Ascending aorta (tissue), 2 donors: ENCODE measurements around the gene BOLA2B. TPM values are rescaled to one million over a fixed set of nuclear protein-coding genes. Genes with fewer than 3 reads are reported as not detected.

Experiments
- DNase-seq, 2 donors: peaks; one replicate each; pipeline ENCODE4 v3.0.0-alpha.2; 2019; ENCODE audit warnings: low spot score in 2 of 2
- H3K27ac ChIP-seq, 2 donors: fragments of 200-600 bp; sonication (generic); one replicate each; pipeline ENCODE4 v1.5.1; 2016 to 2017; ENCODE audit warnings: mild to moderate bottlenecking in 1 of 2
- H3K27me3 ChIP-seq: fragments of 200-600 bp; sonication (generic); one replicate; pipeline ENCODE4 v1.5.1; 2017
- H3K36me3 ChIP-seq, 2 donors: fragments of 200-600 bp; sonication (generic); one replicate each; pipeline ENCODE4 v1.5.1; 2016
- H3K4me1 ChIP-seq, 2 donors: fragments of 200-600 bp; sonication (generic); one replicate each; pipeline ENCODE4 v1.5.1; 2016 to 2017; ENCODE audit warnings: mild to moderate bottlenecking in 1 of 2
- H3K4me3 ChIP-seq, 2 donors: fragments of 200-600 bp; sonication (generic); one replicate each; pipeline ENCODE4 v1.5.1; 2016 to 2017; ENCODE audit warnings: mild to moderate bottlenecking in 1 of 2
- H3K9me3 ChIP-seq, 2 donors: fragments of 200-600 bp; sonication (generic); one replicate each; pipeline ENCODE4 v1.5.1; 2016
- CTCF ChIP-seq, 3 experiments: fragments of 200-600 bp in 2 of 3; fragments of 450-650 bp in 1 of 3; sonication (generic) in 2 of 3; IDR thresholded peaks; one replicate each; pipeline ENCODE4 v1.5.1; 2016 to 2019; ENCODE audit warnings: antibody characterized with exemption in 3 of 3, mild to moderate bottlenecking in 1 of 3, moderate library complexity in 1 of 3
- intact Hi-C: fragments of 100-400 bp; cut with DNase I; formaldehyde crosslinking; loops from one replicate; pipeline ENCODE4 v1.15.1; 2023
- total RNA-seq: library from RNA; depleted of rRNA; stranded (reverse); fragments of >200 nt; gene quantifications from one replicate; pipeline ENCODE4 v1.1.0, GENCODE V29; 2016

The BOLA2B gene
- total RNA-seq, 1 donor from 2014 or later = 643 TPM

- Histone ChIP-seq H3K4me3 (peak overlapping the region in 1 of 2 donors; percentile 73), H3K4me1 (peaks cover 3 to 9% of the 10 kb centered on the region in 2 donors), H3K36me3 (peaks cover 0 to 4% of the 10 kb centered on the region in 2 donors), H3K27me3 (no peaks in the 10 kb centered on the region), H3K9me3 (no peaks in the 10 kb centered on the region), H3K27ac (no peak overlapping the region)
- DNase-seq = no peak
- TF ChIP-seq CTCF (IDR thresholded peaks at IDR 0.05) = no peak
- intact Hi-C loops = loop anchor here (5.0 kb wide), 2 partner anchors 63 to 93 kb away; partner anchors contain the start of genes MAPK3 and TBX6
Measured at GRCh38 chr16:30184891-30185682, 8.4 kb downstream of the BOLA2B start.

DNA sequence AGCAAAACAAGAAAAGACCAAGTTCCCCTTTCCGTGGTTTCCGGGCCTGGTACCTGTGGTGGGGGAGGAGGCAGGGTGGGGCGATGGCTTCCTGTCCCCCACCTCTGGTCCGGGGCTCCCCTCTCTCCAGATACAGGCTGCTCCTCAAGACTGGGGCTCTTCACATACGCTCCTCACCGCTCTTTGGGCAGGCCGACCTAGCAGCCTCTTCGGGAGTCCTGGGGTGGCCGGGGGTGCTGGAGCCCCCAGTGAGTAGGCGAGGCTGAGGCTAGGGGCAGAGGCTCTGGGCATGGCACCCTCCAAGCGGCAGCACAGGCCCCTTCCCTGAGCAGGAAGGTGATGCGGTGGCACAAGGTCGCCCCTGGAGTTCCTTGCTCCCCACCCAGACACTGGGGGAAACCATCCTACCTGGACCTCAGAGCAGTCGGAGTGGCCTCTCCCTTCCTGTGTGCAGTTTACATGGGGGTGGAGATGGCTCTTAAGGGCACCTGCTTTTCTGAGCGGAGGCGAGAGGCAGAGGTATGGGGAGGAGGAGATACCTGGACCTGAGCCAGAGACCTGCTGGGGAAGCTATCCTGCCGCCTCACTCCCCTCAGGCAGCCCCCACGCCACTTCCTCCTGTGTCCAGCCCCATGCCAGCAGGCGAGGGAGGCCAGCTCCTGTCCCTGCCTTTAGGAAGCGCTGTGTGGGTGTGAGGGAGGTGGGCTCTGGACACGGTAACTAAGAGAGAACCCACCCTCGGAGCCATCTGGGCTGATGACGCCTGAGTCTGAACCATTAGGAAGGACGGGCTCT lies 9.2 kb downstream of the BOLA2B start:
- Histone ChIP-seq H3K27ac (no peak overlapping the region), H3K9me3 (no peaks in the 10 kb centered on the region), H3K27me3 (no peaks in the 10 kb centered on the region), H3K4me1 (peaks cover 3 to 9% of the 10 kb centered on the region in 2 donors), H3K36me3 (peaks cover 0 to 4% of the 10 kb centered on the region in 2 donors), H3K4me3 (peak overlapping the region; percentile 59 to 73)
- no peak for TF ChIP-seq CTCF (IDR thresholded peaks at IDR 0.05)
- peak in 1 of 2 donors; percentile 69 for DNase-seq
- intact Hi-C loops = loop anchor here (5.0 kb wide), 2 partner anchors 62 to 92 kb away; partner anchors contain the start of genes MAPK3 and TBX6

- H3K36me3 ChIP-seq = peaks cover 0 to 4% of the 10 kb centered on the region in 2 donors
- no peak for TF ChIP-seq CTCF (IDR thresholded peaks at IDR 0.05)
- H3K27me3 ChIP-seq = no peaks in the 10 kb centered on the region
- peak in 1 of 2 donors; percentile 88 for DNase-seq
- no peaks in the 10 kb centered on the region for H3K9me3 ChIP-seq
- H3K27ac ChIP-seq = peak within 1 kb of the TSS; percentile 68 to 72
- H3K4me3 ChIP-seq = peak within 1 kb of the TSS; percentile 59 to 73
- intact Hi-C loops = loop anchor here (5.0 kb wide), 2 partner anchors 61 to 91 kb away; partner anchors contain the start of genes MAPK3 and TBX6
- H3K4me1 ChIP-seq = peaks cover 3 to 9% of the 10 kb centered on the region in 2 donors
Measured at GRCh38 chr16:30183233-30184095, 10.0 kb downstream of the BOLA2B start, which contains the start of gene CORO1A. Gene CORO1A (plus strand): TSS chr16:30183602. CDS start chr16:30185210, 1,608 bp downstream.

- Histone ChIP-seq H3K27ac (no peak overlapping the region), H3K4me3 (no peak overlapping the region), H3K36me3 (no peaks in the 10 kb centered on the region), H3K27me3 (no peaks in the 10 kb centered on the region), H3K4me1 (peaks cover 3 to 9% of the 10 kb centered on the region in 2 donors), H3K9me3 (no peaks in the 10 kb centered on the region)
- no peak for TF ChIP-seq CTCF (IDR thresholded peaks at IDR 0.05)
- intact Hi-C loops = loop anchor here (5.0 kb wide), 2 partner anchors 58 to 88 kb away; partner anchors contain the start of genes MAPK3 and TBX6
- no peak for DNase-seq
Measured at GRCh38 chr16:30180741-30181140, 12.7 kb downstream of the BOLA2B start.

DNA sequence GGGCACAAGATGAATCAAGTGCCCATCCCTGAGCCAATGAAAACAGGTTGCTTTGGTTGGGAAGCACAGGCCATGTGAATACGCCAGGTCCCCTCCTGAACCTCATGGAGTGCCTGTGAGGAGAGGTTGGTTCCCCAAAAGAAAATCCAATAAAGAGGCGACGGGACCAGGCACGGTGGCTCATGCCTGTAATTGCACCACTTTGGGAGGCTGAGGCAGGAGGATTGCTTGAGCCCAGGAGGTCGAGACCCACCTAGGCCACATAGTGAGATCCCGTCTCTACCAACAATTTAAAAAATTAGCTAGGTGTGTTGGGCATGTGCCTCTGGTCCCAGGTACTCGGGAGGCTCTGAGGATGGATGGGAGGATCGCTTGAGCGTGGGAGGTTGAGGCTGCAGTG lies 13.5 kb downstream of the BOLA2B start:
- Histone ChIP-seq H3K27ac (no peak overlapping the region), H3K4me1 (peaks cover 3 to 9% of the 10 kb centered on the region in 2 donors), H3K27me3 (no peaks in the 10 kb centered on the region), H3K4me3 (no peak overlapping the region), H3K36me3 (no peaks in the 10 kb centered on the region), H3K9me3 (no peaks in the 10 kb centered on the region)
- DNase-seq = no peak
- intact Hi-C loops = loop anchor here (5.0 kb wide), 2 partner anchors 58 to 88 kb away; partner anchors contain the start of genes MAPK3 and TBX6
- no peak for TF ChIP-seq CTCF (IDR thresholded peaks at IDR 0.05)
